ENCODE results near the gene PEX12. TPM values are rescaled to one million over a fixed set of nuclear protein-coding genes. Genes with fewer than 3 reads are reported as not detected.

Gene PEX12
- total RNA-seq, 4 donors from 2014 or later = 4.1 to 9.0 (median 5.0) TPM

DNA sequence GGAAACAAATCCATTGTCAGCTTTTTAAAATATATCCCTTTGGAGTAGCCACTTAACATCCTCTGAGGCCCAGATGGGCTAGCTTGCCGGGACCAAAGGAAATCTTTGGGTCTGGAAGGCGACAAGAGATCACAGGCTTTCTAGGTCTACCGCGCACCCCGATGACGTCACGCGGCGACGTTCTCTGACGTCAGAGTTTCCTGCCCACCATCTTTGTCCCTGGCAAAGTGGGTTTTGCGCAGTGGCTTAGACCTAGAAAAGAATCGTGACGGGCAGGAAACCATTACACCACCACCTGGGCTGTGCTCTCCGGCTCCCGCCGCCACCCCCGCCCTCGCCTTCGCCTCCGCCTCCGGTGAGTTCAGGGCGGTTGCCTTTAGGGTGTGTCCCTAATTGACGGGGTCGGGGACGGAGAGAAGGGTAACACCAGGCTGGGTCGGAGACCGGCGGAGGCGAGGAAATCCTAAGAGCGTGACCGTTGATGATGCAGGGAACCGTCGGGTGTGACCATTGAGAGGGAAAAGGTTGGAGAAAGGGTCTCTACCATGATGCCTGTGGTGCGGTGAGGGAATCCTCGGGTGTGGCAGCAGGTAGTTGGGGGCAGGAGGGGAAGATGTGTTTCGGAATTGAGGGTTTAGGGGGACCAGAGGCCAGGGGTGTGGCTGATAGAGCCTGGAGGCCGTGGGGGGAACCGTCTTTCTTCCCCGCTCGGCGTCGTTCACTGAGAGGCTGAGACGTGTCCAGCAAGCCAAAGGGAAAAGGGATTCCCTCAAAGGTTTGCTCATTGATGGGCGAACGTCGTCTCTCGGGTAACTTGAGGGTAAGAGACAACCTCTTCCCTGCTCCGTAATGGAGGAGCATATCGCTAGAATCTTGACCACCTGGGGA, 8.9 kb upstream of the PEX12 start, which contains the start of gene AP2B1:
Gene AP2B1, plus strand, starts transcription at position 249 of the 888 bp plus-strand sequence. CDS start 6,709 bp downstream, outside the sequence.
- DNase-seq (ENCODE audit: extremely low spot score) = peak; percentile 100
- H3K9me3 ChIP-seq = no peaks in the 10 kb centered on the region
- H3K27ac ChIP-seq (replicated peaks in 1 of 4) = peak within 1 kb of the TSS; percentile 91 to 95 (median 94)
- no peaks in the 10 kb centered on the region for H3K36me3 ChIP-seq
- peaks cover 16 to 53% (median 50%) of the 10 kb centered on the region in 4 donors for H3K4me1 ChIP-seq
- intact Hi-C loops (cut with DNase I) = no loop called here
- under 1% methylated on average over 36 of the region's 50 CpGs for WGBS
- H3K27me3 ChIP-seq = no peaks in the 10 kb centered on the region
- peak within 1 kb of the TSS; percentile 77 to 93 (median 84) for H3K4me3 ChIP-seq
- peak; percentile 41 for TF ChIP-seq POLR2A (IDR thresholded peaks at IDR 0.05; ENCODE audit: low read depth)
- peak; percentile 96 to 97 for TF ChIP-seq POLR2AphosphoS5 (IDR thresholded peaks at IDR 0.05)
- TF ChIP-seq, protein P1, sequence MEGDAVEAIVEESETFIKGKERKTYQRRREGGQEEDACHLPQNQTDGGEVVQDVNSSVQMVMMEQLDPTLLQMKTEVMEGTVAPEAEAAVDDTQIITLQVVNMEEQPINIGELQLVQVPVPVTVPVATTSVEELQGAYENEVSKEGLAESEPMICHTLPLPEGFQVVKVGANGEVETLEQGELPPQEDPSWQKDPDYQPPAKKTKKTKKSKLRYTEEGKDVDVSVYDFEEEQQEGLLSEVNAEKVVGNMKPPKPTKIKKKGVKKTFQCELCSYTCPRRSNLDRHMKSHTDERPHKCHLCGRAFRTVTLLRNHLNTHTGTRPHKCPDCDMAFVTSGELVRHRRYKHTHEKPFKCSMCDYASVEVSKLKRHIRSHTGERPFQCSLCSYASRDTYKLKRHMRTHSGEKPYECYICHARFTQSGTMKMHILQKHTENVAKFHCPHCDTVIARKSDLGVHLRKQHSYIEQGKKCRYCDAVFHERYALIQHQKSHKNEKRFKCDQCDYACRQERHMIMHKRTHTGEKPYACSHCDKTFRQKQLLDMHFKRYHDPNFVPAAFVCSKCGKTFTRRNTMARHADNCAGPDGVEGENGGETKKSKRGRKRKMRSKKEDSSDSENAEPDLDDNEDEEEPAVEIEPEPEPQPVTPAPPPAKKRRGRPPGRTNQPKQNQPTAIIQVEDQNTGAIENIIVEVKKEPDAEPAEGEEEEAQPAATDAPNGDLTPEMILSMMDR (IDR thresholded peaks at IDR 0.05) = no peak
- TF ChIP-seq EP300 (IDR thresholded peaks at IDR 0.05) = no peak

DNA sequence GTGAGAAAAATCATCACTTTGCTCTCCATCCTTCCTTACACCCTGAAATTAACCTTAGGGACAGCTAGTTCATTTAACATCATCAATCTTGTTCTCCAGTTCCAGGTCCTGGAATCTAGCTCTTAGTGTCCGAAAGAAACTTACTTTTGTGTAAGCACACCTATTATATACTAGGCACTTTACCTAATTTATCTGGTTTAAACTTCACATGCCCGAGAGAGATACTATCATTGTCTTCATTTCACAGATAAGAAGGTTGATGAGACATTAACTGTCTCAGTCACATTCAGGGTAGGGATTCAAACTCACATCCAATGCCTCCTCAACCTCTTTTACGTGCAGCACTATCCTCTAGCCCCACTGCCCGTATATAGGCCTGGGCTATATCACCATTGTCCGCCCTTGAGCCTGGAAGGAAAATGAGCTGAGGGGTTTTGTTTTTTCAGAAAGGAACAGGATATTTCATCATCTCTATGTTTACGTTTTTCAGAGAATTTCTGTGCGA, 8.2 kb upstream of the PEX12 start:
- Histone ChIP-seq H3K27me3 (no peaks in the 10 kb centered on the region), H3K4me3 (peak overlapping the region; percentile 77 to 93 (median 84)), H3K36me3 (no peaks in the 10 kb centered on the region), H3K4me1 (peaks cover 16 to 46% (median 43%) of the 10 kb centered on the region in 4 donors), H3K27ac (replicated peaks in 1 of 4) (peak overlapping the region; percentile 91 to 95 (median 94)), H3K9me3 (no peaks in the 10 kb centered on the region)
- intact Hi-C loops (cut with DNase I) = no loop called here
- TF ChIP-seq POLR2AphosphoS5 (IDR thresholded peaks at IDR 0.05) = no peak
- TF ChIP-seq, protein P1 (IDR thresholded peaks at IDR 0.05) = no peak
- no peak for TF ChIP-seq POLR2A (IDR thresholded peaks at IDR 0.05; ENCODE audit: low read depth)
- TF ChIP-seq EP300 (IDR thresholded peaks at IDR 0.05) = no peak
- no peak for DNase-seq (ENCODE audit: extremely low spot score)
- WGBS = 26% methylated on average over 7 of the region's 7 CpGs

DNA sequence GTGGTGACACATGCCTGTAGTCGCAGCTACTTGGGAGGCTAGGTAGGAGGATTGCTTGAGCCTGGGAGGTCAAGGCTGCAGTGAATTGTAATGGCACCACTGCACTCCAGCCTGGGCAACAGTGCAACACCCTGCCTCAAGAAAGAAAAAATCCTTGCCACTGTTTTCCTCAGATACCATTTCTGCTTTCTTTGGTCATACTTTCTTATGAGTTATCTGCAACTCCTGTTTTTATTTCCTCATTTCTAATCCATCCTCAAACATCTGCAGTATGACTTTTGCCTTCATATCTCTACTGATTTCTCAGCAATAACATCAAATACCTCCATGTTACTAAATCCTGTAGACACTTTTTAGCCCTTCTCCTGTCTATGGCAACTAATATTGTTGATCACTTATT, 5.7 kb upstream of the PEX12 start:
- whole genome bisulfite sequencing = 89% methylated on average over 1 of the region's 1 CpG
- TF ChIP-seq POLR2A (IDR thresholded peaks at IDR 0.05; ENCODE audit: low read depth) (no peak), EP300 (IDR thresholded peaks at IDR 0.05) (no peak), POLR2AphosphoS5 (IDR thresholded peaks at IDR 0.05) (no peak)
- TF ChIP-seq, protein P1 (IDR thresholded peaks at IDR 0.05) = no peak
- no peak overlapping the region for H3K27ac ChIP-seq (replicated peaks in 1 of 4)

DNA sequence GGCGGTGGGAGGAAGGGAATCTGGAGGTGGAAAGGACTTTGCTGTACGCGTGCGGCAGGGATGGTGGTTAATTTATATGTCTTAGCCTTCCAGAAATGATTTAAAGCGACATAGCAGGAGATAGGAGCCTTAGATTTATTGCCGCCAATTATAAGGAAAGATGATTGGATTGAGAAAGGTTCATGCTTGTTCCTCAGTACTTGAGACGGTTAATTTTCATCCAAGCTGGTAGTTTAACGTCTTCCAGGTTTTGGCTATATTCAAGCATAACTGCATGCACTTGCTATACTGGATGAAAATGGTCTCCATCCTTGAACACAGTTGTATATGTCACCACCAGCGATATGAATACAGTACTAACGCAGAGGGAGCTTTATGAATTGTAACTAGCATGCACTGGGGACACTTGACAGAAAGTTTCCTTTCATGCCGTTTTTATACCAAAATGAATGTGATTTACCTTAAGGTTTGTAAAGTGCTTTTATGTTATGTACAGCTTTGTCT, 610 bp upstream of the PEX12 start:
- Histone ChIP-seq H3K9me3 (no peaks in the 10 kb centered on the region), H3K4me1 (peaks cover 19 to 25% (median 24%) of the 10 kb centered on the region in 4 donors), H3K4me3 (peak overlapping the region; percentile 72 to 84 (median 75)), H3K27me3 (no peaks in the 10 kb centered on the region), H3K27ac (replicated peaks in 1 of 4) (peak overlapping the region; percentile 86 to 92 (median 88)), H3K36me3 (peaks cover 0 to 26% (median 20%) of the 10 kb centered on the region in 4 donors)
- no peak for TF ChIP-seq POLR2A (IDR thresholded peaks at IDR 0.05; ENCODE audit: low read depth)
- no peak for TF ChIP-seq POLR2AphosphoS5 (IDR thresholded peaks at IDR 0.05)
- TF ChIP-seq, protein P1 (IDR thresholded peaks at IDR 0.05) = no peak
- no peak for TF ChIP-seq EP300 (IDR thresholded peaks at IDR 0.05)
- 5% methylated on average over 11 of the region's 11 CpGs for WGBS
- intact Hi-C loops (cut with DNase I) = no loop called here
- DNase-seq (ENCODE audit: extremely low spot score) = no peak

More for the DNA sequence above, 5.7 kb upstream of the PEX12 start:
- no peaks in the 10 kb centered on the region for H3K36me3 ChIP-seq
- H3K4me1 ChIP-seq = peaks cover 17 to 29% (median 24%) of the 10 kb centered on the region in 4 donors
- no peak overlapping the region for H3K4me3 ChIP-seq
- intact Hi-C loops (cut with DNase I) = no loop called here
- no peaks in the 10 kb centered on the region for H3K27me3 ChIP-seq
- DNase-seq (ENCODE audit: extremely low spot score) = no peak
- H3K9me3 ChIP-seq = no peaks in the 10 kb centered on the region
